GM10248 (cell line): ENCODE measurements around the gene MYO5C.

ENCODE experiments used
- CTCF ChIA-PET: fragments of 300-600 bp; sonication (Branson Sonifier 250); formaldehyde crosslinking; extraction: SDS; loops from one replicate; lab custom pipeline; 2021; ENCODE audit warnings: antibody characterized with exemption; lab: Yijun Ruan, JAX
- POLR2A ChIA-PET: fragments of 350-650 bp; sonication (Branson Sonifier 250); formaldehyde crosslinking; extraction: SDS; loops from one replicate; lab custom pipeline; 2020; ENCODE audit warnings: antibody characterized with exemption; lab: Yijun Ruan, JAX
- DNase-seq: peaks from one replicate; pipeline ENCODE4 v3.0.0; 2012; ENCODE audit errors: extremely low spot score
- TF ChIP-seq, protein P1 (sequence below): IDR thresholded peaks from 2 replicates; pipeline ENCODE4 v1.5.1; 2012; ENCODE audit warnings: mild to moderate bottlenecking, low read depth; ENCODE audit errors: extremely low read depth, missing control alignments, control extremely low read depth

The MYO5C gene

DNA sequence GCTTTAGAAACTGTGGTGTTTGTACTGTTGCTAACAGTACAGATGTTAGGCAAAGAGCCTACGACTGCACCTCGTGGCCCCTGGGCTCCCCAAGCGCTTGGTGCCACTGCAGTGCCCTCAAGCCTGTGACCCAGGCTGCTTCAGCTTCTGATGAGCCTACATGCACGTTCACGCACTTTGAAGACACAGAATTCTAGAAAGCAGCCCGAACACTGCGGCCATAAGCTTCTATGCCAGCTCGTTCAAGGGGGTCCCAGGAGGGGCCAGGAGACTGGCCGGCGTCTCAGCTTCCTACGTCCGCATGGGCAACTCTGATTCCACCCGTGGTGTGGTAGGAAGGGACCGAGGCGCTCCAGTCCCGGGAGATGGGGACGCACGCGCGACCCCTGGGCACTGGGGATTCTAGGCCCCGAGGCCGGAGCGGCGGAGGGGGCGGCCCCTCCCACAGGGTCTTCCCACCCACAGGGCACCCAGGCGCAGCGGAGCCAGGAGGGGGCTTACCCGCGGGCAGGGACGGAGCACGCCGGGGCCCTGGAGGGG, 653 bp downstream of the MYO5C start:
- DNase-seq: no peak
- POLR2A ChIA-PET: no interaction called here
- TF ChIP-seq, protein P1, sequence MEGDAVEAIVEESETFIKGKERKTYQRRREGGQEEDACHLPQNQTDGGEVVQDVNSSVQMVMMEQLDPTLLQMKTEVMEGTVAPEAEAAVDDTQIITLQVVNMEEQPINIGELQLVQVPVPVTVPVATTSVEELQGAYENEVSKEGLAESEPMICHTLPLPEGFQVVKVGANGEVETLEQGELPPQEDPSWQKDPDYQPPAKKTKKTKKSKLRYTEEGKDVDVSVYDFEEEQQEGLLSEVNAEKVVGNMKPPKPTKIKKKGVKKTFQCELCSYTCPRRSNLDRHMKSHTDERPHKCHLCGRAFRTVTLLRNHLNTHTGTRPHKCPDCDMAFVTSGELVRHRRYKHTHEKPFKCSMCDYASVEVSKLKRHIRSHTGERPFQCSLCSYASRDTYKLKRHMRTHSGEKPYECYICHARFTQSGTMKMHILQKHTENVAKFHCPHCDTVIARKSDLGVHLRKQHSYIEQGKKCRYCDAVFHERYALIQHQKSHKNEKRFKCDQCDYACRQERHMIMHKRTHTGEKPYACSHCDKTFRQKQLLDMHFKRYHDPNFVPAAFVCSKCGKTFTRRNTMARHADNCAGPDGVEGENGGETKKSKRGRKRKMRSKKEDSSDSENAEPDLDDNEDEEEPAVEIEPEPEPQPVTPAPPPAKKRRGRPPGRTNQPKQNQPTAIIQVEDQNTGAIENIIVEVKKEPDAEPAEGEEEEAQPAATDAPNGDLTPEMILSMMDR: no peak
- CTCF ChIA-PET: interaction anchor here (0.9 kb wide), 1 partner anchor 38 kb away, joined by 4 read pairs; no protein-coding TSS in a partner anchor

DNA sequence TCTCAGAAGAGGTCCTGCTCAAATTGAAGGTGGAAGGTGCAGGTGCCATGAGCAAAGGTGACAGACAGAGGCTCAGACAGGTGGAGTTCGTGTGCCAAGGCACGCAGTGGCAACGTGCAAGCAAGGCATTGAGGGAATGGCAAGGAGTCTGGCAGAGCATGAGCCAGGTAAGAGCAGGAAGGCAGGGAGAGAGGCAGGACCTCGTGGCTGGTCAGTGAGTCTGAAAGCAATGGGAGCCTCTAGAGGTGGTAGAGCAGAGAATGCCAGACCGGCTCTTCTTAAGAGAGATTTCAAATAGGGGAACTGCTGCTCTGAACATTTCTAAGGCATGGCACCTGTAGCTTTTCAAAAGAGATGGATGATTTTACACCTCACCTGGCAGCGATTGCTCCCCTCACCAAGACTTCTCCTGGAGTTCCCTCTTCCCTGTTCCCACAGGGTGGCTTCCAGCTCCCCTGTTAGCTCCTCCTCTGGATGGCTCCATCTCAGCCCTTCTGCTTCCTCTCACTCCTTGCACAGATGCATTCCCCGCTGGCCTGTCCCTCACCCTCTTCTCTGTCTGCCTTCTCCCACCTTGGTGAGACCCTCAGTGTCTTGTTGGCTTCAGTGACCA, 2.7 kb downstream of the MYO5C start:
- no peak for DNase-seq
- CTCF ChIA-PET: interaction anchor here (1.0 to 1.5 kb wide), 5 partner anchors 13 to 214 kb away, joined by 3 to 4 read pairs (median 3); no protein-coding TSS in a partner anchor
- TF ChIP-seq, protein P1: no peak
- POLR2A ChIA-PET: no interaction called here

DNA sequence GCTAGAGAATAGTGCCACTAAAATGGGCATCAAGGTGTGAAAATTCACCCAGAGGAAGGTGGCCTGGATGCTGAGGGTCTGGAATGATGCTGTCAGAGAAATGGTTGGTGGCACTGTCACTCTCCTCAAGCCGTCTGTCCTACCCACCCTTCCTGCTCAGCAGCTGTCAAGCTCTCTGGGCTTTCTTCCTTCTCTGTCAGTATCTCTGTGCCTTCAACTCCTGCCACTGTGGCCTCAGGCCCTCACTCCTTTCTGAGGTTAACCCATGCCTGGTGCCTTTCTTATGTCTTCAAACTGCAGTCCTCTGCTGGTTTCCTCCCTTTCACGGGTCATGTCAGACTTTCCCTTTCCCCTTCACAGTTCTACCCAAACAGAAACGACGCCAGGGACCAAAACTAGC, 4.4 kb downstream of the MYO5C start:
- POLR2A ChIA-PET: no interaction called here
- TF ChIP-seq, protein P1: no peak
- no peak for DNase-seq
- CTCF ChIA-PET: no interaction called here

DNA sequence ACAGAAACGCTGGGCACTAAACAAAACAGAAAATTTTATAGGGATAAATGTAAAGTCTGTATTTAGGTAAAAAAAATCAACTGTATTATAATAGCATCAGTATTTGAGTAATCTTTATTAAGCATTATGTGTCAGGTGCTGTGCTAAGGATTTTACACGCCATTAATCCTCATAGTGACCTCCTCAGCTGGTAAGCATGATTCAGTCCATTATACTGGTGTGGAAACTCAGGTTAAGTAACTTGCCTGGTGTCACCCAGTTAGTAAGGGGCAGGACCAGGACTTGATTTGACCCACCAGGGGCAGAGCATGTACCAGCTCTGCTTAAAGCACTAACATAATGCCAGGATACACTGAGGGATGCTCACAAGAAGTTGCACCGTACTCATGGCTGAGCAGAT, 4.8 kb downstream of the MYO5C start:
- TF ChIP-seq, protein P1: no peak
- CTCF ChIA-PET: interaction anchor here (0.6 kb wide), 1 partner anchor 1271 kb away, joined by 3 read pairs; no protein-coding TSS in a partner anchor
- DNase-seq: no peak
- POLR2A ChIA-PET: interaction anchor here (0.6 kb wide), 1 partner anchor 260 kb away, joined by 6 read pairs; no protein-coding TSS in a partner anchor

DNA sequence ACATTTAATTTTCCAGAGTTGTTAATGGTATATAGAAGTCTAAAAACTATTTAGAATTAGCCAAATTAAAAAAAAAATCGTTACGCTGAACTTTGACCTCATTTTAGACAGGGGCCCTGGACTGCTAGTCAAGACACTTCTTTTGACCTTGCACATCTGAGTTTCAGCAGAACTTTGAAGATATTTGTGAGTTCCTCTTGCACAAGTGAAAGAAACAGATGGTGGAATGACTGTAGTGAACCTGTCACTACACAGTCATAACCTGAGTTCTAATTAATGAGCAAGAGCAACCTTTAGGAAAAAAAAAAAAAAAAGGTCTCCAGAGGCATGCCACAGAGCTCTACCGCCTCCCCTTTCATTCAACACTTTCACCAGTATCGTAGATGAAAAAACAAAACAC, 5.3 kb downstream of the MYO5C start:
- TF ChIP-seq, protein P1: no peak
- CTCF ChIA-PET: interaction anchor here (0.6 kb wide), 1 partner anchor 1272 kb away, joined by 3 read pairs; no protein-coding TSS in a partner anchor
- POLR2A ChIA-PET: interaction anchor here (0.6 kb wide), 1 partner anchor 260 kb away, joined by 6 read pairs; no protein-coding TSS in a partner anchor
- DNase-seq: peak; percentile 47

DNA sequence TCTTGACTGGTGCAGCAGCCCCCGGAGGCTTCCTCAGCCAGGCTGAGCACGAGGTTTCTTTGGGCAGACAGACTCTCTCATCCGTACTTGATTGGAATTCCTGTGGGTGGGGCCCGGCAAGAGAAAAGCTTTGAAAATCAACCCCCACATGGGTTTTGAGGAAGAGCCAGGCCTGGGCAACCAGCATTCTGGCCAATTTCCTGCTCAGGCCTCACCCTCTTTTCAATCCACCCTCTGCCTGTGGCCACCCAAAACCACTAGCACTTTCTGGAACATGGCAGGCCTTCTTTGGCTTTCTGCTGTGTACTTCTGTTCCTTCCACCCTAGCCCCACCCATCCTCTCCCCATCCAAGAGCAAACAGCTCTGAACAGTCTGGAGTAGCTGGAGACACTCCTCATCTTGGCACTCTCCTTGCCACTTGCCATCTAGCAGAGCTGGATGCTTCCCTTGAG, 5.9 kb downstream of the MYO5C start:
- DNase-seq: no peak
- ChIA-PET POLR2A (no interaction called here), CTCF (no interaction called here)
- TF ChIP-seq, protein P1: no peak
